Measurements from ENCODE around the gene IHH. TPM values are rescaled to one million over a fixed set of nuclear protein-coding genes. Genes with fewer than 3 reads are reported as not detected.

The IHH gene
- total RNA-seq, 2 experiments from 2014 or later: not detected

- H3K9me3 Mint-ChIP-seq: no peaks in the 10 kb centered on the region
- no peaks in the 10 kb centered on the region for H3K27me3 Mint-ChIP-seq
- ChIA-PET POLR2A (interaction anchor here (0.5 to 1.0 kb wide), 2 partner anchors 53 to 55 kb away, joined by 3 read pairs; no protein-coding TSS in a partner anchor), CTCF (interaction anchor here (0.6 to 3.4 kb wide), 47 partner anchors 9 to 284 kb away, joined by 3 to 71 read pairs (median 5); partner anchors contain the start of gene CFAP65)
- ATAC-seq (peak; percentile 90), DNase-seq (peak; percentile 30)
- H3K27ac Mint-ChIP-seq: peak overlapping the region; percentile 28
- peaks cover 2% of the 10 kb centered on the region for H3K36me3 Mint-ChIP-seq (ENCODE audit: low read depth)
- intact Hi-C loops (cut with micrococcal nuclease): no loop called here
- H3K4me1 Mint-ChIP-seq (ENCODE audit: low read depth): peaks cover 32% of the 10 kb centered on the region
- H3K4me3 Mint-ChIP-seq: no peak overlapping the region
- peak; percentile 82 for TF ChIP-seq CTCF (IDR thresholded peaks at IDR 0.05)
Measured at GRCh38 chr2:219104107-219105035, 43.6 kb upstream of the IHH start.

GRCh38 chr2:219099329-219099728, 38.6 kb upstream of the IHH start:
- no peak for ATAC-seq
- Mint-ChIP-seq H3K4me3 (no peak overlapping the region), H3K27ac (no peak overlapping the region), H3K9me3 (no peaks in the 10 kb centered on the region), H3K4me1 (ENCODE audit: low read depth) (peaks cover 4% of the 10 kb centered on the region), H3K36me3 (ENCODE audit: low read depth) (peaks cover 2% of the 10 kb centered on the region), H3K27me3 (no peaks in the 10 kb centered on the region)
- no peak for TF ChIP-seq CTCF (IDR thresholded peaks at IDR 0.05)
- ChIA-PET CTCF (interaction anchor here (0.9 to 2.3 kb wide), 6 partner anchors 17 to 55 kb away, joined by 3 to 12 read pairs (median 4); no protein-coding TSS in a partner anchor), POLR2A (no interaction called here)
- intact Hi-C loops (cut with micrococcal nuclease): no loop called here
- DNase-seq: no peak

- Mint-ChIP-seq H3K27ac (no peak overlapping the region), H3K9me3 (no peaks in the 10 kb centered on the region), H3K4me3 (no peak overlapping the region), H3K36me3 (ENCODE audit: low read depth) (peaks cover 4% of the 10 kb centered on the region), H3K4me1 (ENCODE audit: low read depth) (no peaks in the 10 kb centered on the region), H3K27me3 (no peaks in the 10 kb centered on the region)
- ChIA-PET POLR2A (no interaction called here), CTCF (interaction anchor here (0.7 to 2.2 kb wide), 9 partner anchors 8 to 115 kb away, joined by 3 to 13 read pairs (median 3); no protein-coding TSS in a partner anchor)
- ATAC-seq (no peak), DNase-seq (no peak)
- intact Hi-C loops (cut with micrococcal nuclease): no loop called here
- TF ChIP-seq CTCF (IDR thresholded peaks at IDR 0.05): no peak
Measured at GRCh38 chr2:219095406-219095935, 34.8 kb upstream of the IHH start.

GRCh38 chr2:219094171-219094570, 33.5 kb upstream of the IHH start:
- ATAC-seq: no peak
- CTCF ChIA-PET: interaction anchor here (1.1 to 2.8 kb wide), 3 partner anchors 10 to 65 kb away, joined by 4 to 13 read pairs (median 9); no protein-coding TSS in a partner anchor
- Mint-ChIP-seq H3K4me3 (no peak overlapping the region), H3K4me1 (ENCODE audit: low read depth) (no peaks in the 10 kb centered on the region), H3K36me3 (ENCODE audit: low read depth) (peaks cover 4% of the 10 kb centered on the region), H3K9me3 (no peaks in the 10 kb centered on the region), H3K27ac (no peak overlapping the region), H3K27me3 (no peaks in the 10 kb centered on the region)
- DNase-seq: no peak
- intact Hi-C loops (cut with micrococcal nuclease): no loop called here
- no peak for TF ChIP-seq CTCF (IDR thresholded peaks at IDR 0.05)
- POLR2A ChIA-PET: no interaction called here
